GM19043 (cell line): Measurements from ENCODE around the gene MAPK6.

Source experiments
- ATAC-seq: cut with Tn5 transposase; IDR thresholded peaks from one replicate; pipeline ENCODE4 v1.9.1; 2021; ENCODE audit warnings: low read depth; ENCODE audit not compliant: unreplicated experiment

The MAPK6 gene

DNA sequence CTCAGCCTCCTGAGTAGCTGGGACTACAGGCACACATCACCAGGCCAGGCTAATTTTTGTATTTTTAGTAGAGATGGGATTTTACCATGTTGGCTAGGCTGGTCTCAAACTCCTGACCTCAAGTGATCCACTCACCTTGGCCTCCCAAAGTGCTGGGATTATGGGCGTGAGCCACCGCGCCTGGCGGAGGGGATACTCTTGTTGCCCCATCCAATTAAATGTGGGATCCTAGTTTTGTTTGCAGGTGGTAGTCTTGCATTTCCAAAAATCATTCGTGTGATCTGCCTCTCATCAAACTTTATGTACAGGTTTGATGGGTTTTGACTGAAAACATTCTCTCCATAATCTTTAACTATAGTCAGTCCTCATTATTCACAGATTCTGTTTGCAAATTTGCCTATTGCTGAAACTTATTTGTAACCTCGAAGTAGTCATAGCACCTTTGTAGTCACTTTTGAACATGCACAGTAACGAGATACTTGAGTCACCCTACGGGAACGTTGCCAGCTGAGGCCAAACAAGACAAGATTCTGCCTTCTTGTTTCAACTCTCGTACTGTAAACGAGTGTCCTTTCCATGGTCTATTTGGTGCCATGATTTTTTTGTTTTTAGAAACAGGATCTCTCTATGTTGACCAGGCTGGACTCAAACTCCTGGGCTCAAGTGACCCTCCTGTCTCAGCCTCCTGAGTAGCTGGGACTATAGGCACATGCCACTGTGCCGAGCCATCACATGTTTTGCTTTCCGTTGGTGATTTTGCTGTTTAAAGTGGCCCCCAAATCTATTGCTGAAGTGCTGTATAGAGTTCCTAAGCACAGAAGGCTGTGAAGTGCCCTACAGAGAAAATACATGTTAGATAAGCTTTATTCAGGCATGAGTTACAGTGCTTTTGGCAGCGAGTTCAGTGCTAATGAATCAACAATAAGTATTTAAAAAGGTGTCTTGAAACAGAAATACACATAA lies 8.1 kb upstream of the MAPK6 start:
- ATAC-seq, result no peak

DNA sequence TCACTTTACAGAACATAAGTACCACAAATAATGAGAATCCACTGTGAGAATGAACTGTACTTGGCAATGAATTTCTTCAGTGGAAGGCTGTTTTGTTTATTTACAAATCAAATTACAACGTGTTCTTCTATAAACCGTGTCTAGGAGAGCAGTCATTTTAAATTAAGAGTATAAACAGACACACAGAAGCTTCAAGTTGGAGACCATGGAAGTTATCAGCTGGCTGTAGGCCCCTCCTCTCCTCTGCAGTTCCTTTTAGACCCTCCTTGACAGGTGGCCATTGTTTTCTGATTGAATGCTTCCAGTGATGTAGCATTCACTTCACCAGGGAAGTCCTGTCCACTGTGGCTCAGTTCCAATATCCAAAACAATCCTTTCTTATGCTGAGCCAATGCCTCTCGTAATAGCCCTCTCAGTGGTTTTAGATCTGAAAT lies 7.3 kb upstream of the MAPK6 start:
- ATAC-seq, result no peak

DNA sequence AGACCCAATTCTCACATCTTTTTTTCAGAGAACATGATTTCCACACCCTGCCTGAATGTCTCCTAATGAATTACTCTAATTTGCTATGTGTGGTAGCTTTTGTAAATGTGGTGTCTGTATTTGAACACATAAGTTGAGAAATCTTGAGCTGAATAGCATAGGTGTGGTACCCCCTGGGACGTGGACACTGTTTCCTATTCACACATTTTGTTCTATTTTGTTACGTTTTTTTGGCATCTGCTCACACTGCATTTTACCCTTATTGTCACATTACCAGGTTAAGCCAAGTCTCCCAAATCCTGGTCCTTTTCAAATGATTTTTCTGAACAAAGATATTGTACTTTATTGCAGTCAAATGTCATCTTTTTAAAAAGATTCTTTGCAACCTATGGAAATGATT lies 6.8 kb upstream of the MAPK6 start:
- ATAC-seq, result no peak

DNA sequence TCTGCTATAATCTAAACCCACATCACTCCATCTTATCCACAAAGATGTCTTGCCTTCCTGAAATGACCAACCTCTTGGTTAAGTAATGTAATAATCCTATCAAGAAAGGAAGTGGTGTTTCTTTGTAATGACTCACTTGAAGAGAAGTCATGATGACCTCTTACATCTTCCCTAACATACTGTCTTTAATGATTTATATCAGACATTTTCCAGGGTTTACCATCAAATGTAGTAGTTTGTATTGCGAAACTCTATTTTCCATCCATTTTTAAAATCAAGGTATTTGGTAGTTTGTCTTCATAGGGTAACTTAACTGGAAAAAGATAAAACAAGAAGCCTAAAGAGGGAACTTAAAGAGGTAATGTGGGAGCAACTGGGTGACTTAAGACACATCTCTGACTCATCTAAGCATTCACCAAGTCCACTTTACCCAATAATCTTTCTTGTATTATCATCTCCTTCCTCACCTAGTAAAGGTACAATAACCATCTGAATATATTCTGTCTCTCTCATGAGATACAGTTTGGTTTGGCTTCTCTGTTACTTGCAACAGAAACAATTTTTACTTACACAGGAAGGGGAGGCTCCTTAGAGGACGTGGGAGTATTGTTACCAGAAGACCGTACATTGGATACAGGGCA lies 5.7 kb upstream of the MAPK6 start:
- ATAC-seq, result no peak

DNA sequence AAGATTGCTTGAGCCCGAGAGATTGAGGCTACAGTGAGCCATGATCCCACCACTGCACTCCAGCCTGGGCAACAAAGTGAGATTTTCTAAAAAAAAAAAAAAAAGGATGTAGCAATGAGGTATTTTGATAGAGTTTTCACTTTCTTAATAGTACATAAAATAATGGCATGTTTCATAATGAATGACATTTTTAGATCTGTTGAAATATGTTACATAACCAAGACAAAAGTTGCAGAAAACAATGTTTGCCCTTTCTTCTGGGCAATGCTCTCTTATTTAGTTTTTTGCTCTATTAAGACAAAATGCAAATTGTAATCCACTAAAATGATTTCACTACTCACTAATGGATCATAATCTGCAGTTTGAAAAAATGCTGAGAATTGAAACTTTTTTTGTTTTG lies 4.4 kb upstream of the MAPK6 start:
- ATAC-seq, result no peak

DNA sequence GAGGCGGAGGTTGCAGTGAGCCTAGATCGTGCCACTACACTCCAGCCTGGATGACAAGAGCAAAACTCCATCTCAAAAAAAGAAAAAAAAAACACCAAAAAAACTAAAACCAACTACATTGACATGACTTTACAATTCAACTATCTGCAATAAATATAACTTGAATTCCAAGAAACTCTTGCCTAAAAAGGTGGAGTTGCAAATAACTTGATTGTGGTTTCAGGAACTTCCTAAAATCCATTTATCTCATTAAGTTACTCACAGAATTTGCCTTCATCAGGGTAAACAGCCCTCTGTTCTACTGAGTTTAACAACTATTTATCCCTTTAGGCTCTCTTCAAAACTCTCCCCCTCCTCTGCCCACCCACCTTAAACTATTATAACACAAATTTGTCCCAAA lies 2.7 kb upstream of the MAPK6 start:
- no peak for ATAC-seq

DNA sequence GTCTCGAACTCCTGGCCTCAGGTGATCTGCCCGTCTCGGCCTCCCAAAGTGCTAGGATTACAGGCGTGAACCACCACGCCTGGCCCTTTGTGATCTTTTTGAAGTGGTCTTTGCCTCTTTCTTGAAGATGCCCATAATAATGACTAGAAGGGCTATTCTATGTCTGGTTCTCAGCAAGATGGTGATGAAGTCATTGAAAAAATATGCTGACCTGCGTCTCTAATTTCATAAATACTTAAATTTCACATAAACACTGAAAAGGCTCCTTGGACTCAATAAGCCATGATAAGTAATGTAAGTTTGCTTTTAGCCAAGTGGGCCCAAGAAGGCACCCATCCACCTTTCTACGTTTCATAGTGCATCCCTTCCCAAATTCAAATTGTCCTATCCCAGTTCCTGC lies 775 bp upstream of the MAPK6 start:
- no peak for ATAC-seq

DNA sequence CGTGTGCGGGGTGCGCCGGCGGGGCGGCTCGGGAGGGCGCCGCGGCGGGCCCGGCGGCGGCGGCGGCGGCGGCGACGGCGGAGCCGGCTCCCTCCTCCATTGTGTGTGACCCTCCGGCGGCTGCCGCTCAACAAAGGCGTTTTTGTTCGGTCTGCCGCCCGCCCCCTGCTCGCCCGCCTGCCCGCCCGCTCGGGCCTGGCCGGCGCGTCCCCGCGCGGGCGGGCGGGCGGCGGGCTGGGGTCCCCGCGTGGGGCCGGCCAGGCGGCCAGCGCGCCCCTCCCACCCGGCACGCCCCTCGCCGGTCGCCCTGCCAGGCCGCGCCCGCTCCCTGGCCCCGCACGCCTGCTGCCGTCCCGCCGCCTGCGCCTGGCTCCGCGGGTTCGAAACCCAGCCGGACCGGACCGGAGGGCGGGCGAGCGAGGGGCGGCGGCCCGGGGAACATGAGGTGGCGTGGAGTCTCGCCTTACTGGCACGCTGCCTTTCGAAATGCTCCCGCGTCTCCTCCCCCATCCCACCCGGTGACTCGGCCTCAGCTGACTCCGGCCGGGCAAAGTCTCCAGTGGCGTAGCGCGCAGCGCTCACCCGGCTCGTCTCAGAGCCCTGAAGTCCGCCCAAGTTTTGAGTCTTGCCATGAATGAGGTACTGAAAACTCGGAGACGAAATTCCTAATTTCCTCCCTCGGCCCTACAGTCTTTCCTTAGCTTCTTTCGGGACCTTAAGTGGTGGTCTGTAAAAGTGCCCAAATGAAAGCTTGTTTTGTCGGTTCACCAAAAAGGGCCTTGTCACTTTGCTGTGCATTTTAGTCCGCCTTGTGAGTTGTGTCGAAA lies 588 bp downstream of the MAPK6 start:
- peak; percentile 37 for ATAC-seq

DNA sequence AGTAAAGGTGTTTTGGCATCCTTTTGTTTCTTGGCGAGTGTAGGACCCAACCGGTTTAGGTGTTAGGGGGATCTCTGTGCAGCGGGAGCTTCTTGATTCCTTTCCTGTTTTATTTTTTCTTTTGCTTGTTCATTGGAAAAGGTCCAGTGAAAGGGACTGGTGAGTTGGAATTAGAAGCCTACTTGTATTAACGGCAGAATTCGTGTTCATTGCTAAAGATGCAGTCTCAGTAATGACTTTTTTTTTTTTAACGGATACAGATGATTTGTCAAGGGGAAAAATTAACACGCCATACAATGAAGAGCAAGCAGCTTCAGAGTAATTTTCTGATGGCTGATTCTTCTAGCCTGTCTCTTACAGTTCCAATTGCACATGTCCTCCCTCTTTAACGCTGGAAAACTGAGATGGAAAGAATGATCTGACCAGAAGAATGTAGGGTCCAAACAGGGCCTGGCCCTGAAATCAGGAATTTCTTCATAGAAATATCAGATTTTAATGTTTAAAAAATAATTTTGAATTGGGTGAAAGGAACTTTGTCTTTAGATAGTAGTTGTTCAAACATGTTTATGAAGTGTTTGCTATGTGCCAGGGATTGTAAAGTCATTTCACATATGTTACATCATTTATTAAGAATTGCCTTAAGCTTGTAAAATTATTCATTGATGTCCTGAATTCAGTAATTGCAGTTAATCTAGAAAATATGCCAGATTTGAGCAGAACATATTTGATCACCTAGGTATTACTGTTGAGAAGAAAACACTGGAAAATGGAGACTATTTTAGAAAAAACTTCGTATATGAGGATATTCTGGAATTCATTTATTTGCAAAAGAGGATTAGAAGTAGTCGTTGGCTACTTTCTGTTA lies 1.4 kb downstream of the MAPK6 start:
- ATAC-seq, result no peak

DNA sequence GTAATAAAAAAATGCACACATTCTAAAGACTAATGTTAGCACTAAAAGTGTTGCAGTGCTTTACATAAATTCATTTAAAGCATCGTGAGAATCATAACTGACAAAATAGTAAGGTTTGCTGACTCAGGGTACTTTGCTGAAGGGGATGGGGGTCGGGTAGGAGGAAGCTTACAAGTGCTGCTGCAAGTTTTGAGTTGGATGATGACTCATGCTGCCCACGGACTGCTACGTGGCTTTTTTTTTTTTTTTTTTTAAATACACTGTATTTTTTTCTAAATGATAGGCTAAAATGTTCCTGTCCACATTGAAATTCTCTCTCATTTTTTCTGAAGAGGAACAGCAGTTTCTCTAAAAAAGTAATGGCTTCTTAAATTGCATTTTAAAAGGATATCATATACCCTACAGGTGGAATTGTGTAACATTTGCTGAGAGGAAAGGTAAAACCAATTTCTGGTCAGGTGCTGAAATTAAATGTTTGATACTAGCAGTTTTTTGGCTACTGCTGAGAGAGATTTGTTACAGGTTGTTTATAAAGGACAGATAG lies 2.2 kb downstream of the MAPK6 start:
- ATAC-seq, result no peak

DNA sequence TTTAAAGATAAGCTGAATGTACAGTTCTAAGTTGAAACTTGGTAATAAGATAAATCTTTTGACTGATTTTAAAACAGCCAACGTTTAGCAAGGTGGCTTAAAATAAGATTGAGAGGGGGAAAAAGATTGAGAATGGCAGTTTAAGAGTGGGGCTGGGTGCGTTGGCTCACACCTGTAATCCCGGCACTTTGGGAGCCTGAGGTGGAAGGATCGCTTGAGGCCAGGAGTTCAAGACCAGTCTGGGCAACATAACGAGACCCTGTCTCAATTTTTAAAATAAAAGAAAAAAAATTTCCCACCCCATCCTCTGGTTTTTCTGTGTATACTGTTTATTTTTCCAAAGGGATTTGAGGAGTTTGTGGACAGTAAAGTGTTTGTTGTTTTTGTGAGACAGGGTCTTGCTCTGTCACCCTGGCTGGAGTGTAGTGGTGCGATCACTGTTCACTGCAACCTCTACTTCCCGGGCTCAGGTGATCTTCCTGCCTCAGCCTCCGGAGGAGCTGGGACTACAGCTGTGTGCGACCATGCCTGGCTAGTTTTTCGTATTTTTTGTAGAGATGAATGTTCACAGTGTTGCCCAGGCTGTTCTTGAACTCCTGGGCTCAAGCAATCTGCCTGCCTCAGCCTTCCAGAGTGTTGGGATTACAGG lies 3.0 kb downstream of the MAPK6 start:
- no peak for ATAC-seq

DNA sequence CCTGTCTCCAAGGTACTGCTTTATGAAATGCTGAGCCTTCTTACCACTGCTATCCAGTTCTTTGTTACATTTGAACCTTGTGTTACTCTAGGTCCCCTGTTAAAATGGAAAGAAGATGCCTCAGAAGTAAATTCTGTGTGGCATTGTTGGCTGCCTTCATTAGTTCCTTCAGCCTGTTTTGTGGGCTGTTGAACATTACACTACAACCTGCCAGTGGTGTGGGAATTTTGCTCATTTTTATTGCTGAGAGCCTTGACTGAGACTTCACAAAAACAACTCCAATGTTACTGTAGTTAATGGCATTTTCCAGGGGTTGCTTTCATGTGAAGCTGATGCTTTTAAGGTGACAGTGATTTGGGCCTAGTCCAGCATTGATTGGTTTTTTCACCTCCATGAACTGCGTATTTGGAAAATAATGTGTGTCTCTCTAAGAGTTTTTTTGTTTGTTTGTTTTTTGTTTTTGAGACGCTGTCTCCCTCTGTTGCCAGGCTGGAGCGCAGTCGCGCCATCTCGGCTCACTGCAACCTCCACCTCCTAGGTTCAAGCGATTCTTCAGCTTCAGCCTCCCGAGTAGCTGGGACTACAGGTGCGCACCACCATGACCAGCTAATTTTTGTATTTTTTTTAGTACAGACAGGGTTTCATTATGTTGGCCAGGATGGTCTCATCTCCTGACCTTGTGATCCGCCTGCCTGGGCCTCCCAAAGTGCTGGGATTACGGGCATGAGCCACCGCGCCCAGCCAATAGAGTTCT lies 4.3 kb downstream of the MAPK6 start:
- no peak for ATAC-seq

DNA sequence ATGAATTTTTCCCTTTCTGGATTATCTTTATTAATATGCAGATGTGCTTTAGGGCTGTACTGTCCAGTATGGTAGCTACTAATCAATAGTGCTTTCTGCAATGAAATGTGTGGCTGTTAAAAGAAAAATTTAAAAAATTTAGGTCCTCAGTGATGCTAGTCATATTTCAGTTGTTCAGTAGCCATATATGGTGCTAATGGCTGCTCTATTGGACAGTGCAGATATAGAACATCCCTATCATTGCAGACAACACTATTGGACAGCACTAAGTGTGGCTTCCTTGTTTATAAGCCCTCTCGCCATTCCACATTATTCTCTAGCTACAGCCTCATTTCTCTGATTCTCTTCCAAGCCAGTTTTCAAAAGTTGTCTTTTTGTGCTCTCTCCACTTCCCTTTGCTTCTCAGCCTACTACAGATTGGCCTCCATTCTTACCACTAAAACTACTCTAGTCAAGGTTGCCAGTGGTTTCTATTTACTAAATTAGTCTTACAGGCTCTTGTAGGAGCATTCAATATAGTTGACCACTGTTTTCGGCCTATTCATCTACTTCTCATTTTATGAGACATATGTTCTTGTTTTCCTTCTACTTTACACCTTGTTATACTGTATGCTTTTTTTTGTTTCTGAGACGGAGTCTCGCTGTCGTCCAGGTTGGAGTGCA lies 9.5 kb downstream of the MAPK6 start:
- no peak for ATAC-seq

DNA sequence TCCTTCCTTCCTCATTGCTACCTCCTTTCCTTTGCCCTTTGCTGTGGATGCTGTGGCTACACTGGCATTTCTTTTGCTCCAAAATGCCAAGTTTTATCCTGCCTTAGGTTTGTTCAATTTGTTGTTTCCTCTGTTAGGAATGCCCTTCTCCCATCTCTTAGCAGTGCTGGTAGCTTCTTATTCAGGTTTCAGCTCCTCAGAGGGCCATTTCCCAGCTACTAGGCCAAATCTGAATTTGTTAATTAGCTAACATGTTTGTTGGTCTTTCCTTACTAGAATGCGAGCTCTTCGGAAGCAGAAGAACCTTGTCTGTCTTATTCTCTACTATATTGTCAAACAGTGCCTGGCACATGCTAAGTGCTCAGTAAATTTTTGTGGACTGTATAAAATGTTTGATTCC lies 11.0 kb downstream of the MAPK6 start:
- no peak for ATAC-seq

DNA sequence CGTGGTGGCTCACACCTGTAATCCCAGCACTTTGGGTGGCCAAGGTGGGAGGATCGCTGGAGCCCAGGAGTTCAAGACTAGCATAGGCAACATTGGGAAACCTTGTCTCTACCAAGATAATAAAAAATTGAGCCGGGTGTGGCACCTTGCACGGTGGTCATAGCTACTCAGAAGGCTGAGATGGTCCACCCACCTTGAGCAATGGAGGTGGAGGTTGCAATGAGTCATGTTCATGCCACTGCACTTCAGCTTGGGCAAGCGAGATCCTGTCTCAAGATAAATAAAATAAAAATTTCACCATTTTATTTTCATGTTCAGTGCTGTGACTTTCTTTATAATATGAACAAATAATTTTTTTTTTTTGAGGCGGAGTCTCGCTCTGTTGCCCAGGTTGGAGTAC lies 12.5 kb downstream of the MAPK6 start:
- no peak for ATAC-seq

DNA sequence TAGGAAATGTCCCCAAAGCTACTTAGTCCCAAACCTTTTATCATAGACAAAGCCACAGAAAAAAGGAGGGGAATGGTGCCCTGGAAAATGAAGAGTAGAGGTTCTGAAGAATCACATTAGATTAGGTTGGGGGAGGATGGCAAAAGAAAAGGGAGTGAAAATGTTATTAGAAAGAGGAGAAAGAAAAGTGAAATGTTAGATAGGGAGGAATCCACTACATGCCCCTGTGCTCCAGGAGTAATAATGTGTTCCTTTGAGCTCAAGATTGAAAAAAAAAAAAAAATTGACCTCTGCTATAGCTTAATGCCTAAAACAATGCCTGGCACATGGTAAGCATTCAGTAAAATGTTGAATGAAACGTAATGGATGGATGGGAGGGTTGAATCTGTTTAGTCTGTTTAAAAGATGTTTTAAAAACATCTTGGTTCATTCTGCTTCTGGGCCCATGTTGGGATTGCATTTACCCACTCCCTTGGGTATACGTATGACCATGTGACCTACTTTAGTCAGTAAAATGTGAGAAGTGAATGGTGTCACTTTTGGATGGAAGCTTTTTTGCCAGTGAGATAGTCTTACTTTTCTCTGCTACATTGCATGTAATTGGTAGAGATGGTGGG lies 19.0 kb downstream of the MAPK6 start:
- no peak for ATAC-seq

DNA sequence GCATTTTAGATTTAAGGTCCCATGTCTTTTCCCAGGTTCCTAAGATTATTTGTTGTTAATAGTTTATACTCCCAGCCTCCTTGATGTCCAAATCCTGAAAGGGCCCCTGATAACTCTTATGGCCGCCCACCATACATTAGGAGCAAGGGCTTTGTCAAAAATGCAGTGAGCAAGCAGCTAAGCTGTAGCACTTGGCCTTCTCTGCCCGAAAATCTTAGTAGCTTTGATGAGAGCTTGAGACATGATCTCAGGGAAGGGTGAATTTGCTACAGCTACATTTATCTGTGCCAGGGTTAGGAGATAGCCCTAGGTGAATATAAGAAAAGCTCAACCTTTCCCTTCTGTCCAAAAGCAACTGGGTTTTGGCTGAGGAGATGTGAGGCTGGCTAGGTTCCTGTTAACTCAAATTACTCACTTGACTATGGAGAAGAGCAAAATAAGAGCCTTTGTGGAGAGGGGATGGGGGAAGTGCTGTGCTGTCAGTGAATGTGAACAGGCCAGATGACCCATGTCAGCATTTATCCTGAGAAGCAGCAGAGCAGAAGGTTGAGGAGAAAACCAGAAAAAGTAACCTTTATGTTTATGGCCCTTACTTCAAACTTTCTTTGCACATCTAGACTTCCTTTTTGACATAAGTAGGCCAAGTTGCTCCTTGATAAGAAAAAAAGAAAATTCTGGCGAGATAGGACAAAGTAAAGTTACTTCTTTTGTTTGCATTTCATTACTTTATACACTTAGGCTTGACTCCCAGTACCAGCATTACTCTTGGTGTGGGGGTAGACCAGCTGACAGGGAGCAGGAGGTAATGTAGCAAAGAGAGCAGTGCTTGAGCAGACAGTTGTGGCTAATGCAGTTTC lies 21.1 kb downstream of the MAPK6 start:
- no peak for ATAC-seq
